Activated CD4-positive, alpha-beta memory T cell treated with anti-CD3 and anti-CD28 coated beads for 36 hours (primary cell): Measurements from ENCODE around the gene PPP1R13B. TPM values are rescaled to one million over a fixed set of nuclear protein-coding genes. Genes with fewer than 3 reads are reported as not detected.

Source experiments
- CTCF ChIA-PET: fragments of 350-600 bp; sonication (Branson Sonifier 250); formaldehyde crosslinking; loops from one replicate; lab custom pipeline; 2021; ENCODE audit warnings: antibody characterized with exemption, inconsistent platforms; lab: Charles Lee
- POLR2A ChIA-PET: fragments of 350-600 bp; sonication (Branson Sonifier 250); formaldehyde crosslinking; loops from one replicate; lab custom pipeline; 2021; ENCODE audit warnings: antibody characterized with exemption; lab: Charles Lee
- DNase-seq: peaks from one replicate; pipeline ENCODE4 v3.0.0-alpha.2; 2020
- H3K27ac Mint-ChIP-seq: one replicate; pipeline ENCODE4 v1.8.0; 2021; ENCODE audit warnings: mixed read lengths
- H3K27me3 Mint-ChIP-seq: one replicate; pipeline ENCODE4 v1.8.0; 2021; ENCODE audit warnings: mixed read lengths
- H3K36me3 Mint-ChIP-seq: one replicate; pipeline ENCODE4 v1.8.0; 2021; ENCODE audit warnings: mixed read lengths
- H3K4me1 Mint-ChIP-seq: one replicate; pipeline ENCODE4 v1.8.0; 2021; ENCODE audit warnings: low read depth, mixed read lengths
- H3K4me3 Mint-ChIP-seq: one replicate; pipeline ENCODE4 v1.8.0; 2021; ENCODE audit warnings: mild to moderate bottlenecking, mixed read lengths
- H3K9me3 Mint-ChIP-seq: one replicate; pipeline ENCODE4 v1.8.0; 2021; ENCODE audit warnings: mixed read lengths
- intact Hi-C: fragments of 100-400 bp; cut with micrococcal nuclease; formaldehyde crosslinking; loops from one replicate; pipeline ENCODE4 v1.15.1; 2023
- total RNA-seq, 2 experiments: library from RNA; stranded (reverse); gene quantifications; one replicate each; pipeline ENCODE4 v1.2.3, GENCODE V29; 2021

The PPP1R13B gene
- total RNA-seq, 2 experiments from 2014 or later: 13.5 to 14.8 TPM

DNA sequence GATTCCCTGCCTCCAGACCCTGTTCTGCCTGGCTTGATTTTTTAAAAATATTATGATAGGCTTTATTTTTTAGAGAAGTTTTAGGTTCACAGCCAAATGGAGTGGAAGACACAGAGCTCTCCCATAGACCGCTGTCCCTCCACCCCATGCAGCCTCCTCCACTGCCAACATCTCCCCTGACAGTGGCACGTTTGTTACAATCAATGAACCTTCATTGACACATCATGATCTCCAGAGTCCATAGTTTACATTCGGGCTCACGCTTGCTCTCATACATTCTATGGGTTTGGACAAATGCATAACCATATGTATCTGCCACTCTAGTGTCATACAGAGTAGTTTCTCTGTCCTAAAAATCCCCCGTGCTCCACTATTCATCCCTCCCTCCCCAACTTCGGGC lies 15.9 kb upstream of the PPP1R13B start:
- intact Hi-C loops: no loop called here
- H3K4me3 Mint-ChIP-seq: no peak overlapping the region
- DNase-seq: no peak
- H3K4me1 Mint-ChIP-seq: no peaks in the 10 kb centered on the region
- H3K36me3 Mint-ChIP-seq: no peaks in the 10 kb centered on the region
- POLR2A ChIA-PET: no interaction called here
- peaks cover 6% of the 10 kb centered on the region for H3K27me3 Mint-ChIP-seq
- CTCF ChIA-PET: no interaction called here
- no peak overlapping the region for H3K27ac Mint-ChIP-seq
- H3K9me3 Mint-ChIP-seq: no peaks in the 10 kb centered on the region

DNA sequence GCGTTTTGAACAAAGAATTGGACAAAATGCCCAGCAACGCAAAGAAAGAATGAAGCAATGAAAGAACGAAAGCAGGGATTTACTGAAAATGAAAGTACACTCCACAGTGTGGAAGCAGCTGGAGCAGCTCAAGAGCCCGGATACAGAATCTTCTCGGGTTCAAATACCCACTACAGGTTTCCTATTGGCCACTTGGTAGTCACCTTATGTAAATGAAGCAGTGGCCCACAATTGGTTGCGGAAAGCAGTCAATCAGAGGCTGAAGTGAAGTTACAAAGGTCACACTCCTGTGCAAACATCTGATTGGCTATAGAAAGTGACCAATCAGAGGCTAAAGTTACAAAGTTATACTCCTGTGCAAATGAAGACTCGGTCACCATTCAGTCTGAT lies 15.0 kb upstream of the PPP1R13B start:
- DNase-seq: no peak
- Mint-ChIP-seq H3K36me3 (no peaks in the 10 kb centered on the region), H3K27me3 (peaks cover 6% of the 10 kb centered on the region), H3K4me3 (no peak overlapping the region), H3K4me1 (no peaks in the 10 kb centered on the region), H3K9me3 (no peaks in the 10 kb centered on the region), H3K27ac (no peak overlapping the region)
- POLR2A ChIA-PET: no interaction called here
- CTCF ChIA-PET: no interaction called here
- intact Hi-C loops: no loop called here

DNA sequence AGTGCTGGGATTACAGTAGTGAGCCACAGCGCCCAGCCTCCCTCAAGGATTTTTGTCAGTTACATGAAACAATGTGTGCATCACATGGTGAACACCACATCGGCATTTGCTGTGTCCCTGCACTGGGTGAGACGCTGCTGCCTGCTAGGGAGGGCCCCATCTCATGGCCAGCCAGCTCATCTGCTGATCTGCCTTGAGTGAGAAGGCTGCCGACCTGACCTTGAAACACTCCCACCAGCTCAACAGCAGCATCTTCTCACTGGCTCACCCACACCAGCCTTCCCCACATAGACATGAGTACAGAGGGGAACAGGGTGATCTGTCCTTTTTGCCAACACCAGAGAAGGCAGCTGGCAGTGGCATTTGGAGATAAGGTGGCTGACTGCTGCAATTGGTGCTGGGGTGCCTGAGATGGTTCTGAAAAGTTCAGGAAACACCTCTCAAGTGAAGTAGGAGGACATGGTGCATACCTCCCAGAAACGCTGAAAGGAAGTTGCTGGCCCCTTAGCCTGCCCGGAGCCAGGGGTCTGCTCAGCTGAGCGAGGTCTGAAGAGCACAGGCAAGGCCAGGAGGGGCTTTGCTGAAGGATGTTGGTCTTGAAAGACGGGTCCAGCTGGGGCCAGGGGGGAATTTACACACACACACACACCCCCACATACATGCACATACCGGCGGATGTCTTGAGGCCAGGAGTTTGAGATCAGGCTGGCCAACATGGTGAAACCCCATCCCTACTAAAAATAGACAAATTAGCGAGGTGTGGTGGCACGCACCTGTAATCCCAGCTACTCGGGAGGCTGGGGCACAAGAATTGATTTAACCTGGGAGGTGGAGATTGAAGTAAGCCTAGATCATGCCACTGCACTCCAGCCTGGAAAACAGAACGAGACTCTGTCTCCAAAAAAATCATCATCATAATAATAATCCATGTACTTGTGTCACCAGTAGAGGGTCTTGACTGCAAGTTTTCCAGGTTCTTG lies 14.3 kb upstream of the PPP1R13B start:
- ChIA-PET POLR2A (interaction anchor here (0.8 kb wide), 1 partner anchor 64 kb away, joined by 3 read pairs; no protein-coding TSS in a partner anchor), CTCF (interaction anchor here (0.6 kb wide), 1 partner anchor 471 kb away, joined by 3 read pairs; no protein-coding TSS in a partner anchor)
- H3K27ac Mint-ChIP-seq: no peak overlapping the region
- H3K9me3 Mint-ChIP-seq: no peaks in the 10 kb centered on the region
- H3K4me3 Mint-ChIP-seq: no peak overlapping the region
- no peaks in the 10 kb centered on the region for H3K36me3 Mint-ChIP-seq
- intact Hi-C loops: no loop called here
- no peak for DNase-seq
- no peaks in the 10 kb centered on the region for H3K4me1 Mint-ChIP-seq
- H3K27me3 Mint-ChIP-seq: peaks cover 6% of the 10 kb centered on the region

DNA sequence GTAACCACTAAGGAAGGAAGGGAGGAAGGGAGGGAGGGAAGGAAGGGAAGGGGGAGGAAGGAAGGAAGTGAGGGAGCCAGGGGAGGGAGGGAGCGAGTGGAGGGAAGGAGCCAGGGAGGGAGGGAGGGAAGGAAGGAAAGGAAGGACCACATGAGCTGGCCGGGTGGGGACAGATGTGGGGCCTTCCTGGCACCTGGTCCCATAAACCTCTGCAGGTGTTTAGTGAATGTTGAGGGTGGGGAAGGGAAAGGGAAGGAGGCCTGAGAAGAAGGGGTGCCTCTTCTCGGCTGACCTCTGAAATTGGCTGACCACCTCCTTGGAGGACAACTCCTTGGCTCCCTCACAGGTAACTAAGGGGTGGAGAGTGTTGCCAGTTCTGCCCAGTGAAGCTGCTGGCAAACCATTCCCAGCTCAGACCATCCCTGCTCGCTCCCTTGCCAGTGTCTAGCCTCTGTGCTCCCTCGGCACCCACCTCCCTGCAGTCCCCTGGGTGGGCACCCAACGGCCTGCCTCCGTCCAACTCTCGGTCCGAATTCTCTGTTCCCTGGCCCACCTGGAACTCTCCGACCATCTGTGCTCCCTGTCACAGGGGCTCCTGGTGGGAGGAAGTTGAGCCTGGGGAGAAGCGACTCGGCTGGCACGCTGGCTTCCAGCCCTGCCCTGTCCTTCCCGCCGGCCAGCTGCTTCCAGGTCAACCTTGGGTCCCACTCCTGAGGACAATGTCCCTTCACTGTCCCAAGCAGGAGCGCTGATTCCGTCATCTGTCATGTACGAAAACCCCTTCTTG lies 12.2 kb upstream of the PPP1R13B start:
- DNase-seq: no peak
- Mint-ChIP-seq H3K9me3 (no peaks in the 10 kb centered on the region), H3K27me3 (peaks cover 6% of the 10 kb centered on the region), H3K4me3 (no peak overlapping the region), H3K4me1 (peaks cover 1% of the 10 kb centered on the region), H3K27ac (no peak overlapping the region), H3K36me3 (no peaks in the 10 kb centered on the region)
- intact Hi-C loops: no loop called here
- ChIA-PET POLR2A (no interaction called here), CTCF (interaction anchor here (0.6 kb wide), 1 partner anchor 62 kb away, joined by 5 read pairs; a partner anchor contains a TSS)

DNA sequence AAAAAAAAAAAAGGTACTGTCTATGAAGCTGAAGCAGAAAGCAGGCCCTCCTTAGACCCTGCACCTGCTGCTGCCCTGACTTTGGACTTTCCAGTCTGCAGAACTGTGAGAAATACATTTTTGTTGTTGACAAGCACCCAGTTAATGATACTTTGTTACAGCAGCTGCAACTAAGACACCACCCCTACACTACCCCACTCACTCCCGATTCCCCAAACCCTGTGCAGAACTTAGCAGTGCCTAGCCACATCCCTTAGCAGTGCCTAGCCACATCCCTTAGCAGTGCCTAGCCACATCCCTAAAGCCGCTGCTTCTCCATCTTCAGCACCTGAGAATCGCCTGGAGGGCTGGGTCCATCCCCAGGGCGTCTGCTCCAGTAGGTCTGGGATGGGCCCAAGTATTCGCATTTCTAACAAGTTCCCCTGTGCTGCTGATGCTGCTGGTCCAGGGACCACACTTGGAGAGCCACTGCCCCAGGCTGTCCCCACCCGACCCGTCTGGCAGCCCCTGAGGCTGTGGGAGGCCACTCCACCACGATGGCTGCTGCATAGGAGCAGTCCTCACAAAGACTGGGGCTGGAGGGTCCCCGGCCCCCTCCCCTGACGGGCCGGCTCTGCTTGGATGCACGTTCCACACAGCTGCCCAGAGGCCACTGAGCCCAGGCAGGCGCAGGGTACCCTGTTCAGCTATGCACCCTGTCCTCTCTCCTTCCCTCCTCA lies 10.8 kb upstream of the PPP1R13B start:
- ChIA-PET CTCF (interaction anchor here (1.2 kb wide), 1 partner anchor 50 kb away, joined by 4 read pairs; no protein-coding TSS in a partner anchor), POLR2A (no interaction called here)
- Mint-ChIP-seq H3K4me3 (no peak overlapping the region), H3K27ac (no peak overlapping the region), H3K4me1 (peaks cover 4% of the 10 kb centered on the region), H3K27me3 (peaks cover 4% of the 10 kb centered on the region), H3K9me3 (no peaks in the 10 kb centered on the region), H3K36me3 (no peaks in the 10 kb centered on the region)
- DNase-seq: no peak
- intact Hi-C loops: no loop called here

DNA sequence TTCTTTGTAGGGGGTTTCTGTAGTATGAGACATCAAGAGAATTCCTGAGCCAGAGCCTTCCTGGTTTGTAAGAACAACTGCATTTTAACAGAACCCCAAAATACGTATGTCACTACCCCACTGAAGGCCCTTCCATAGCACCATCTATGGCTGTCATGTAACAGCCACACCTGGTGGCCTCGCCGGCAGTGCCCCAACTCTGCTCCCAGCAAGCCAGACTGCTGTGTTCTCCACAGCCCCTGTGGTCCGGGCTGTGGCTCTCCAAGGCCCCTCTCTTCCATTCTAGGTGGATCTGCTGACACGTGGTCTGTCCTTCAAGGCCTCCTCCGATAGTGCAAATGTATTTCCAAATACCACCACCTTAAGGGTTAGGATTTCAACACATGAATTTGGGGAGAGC lies 9.9 kb upstream of the PPP1R13B start:
- ChIA-PET CTCF (interaction anchor here (1.2 kb wide), 1 partner anchor 49 kb away, joined by 4 read pairs; no protein-coding TSS in a partner anchor), POLR2A (no interaction called here)
- peaks cover 4% of the 10 kb centered on the region for H3K4me1 Mint-ChIP-seq
- intact Hi-C loops: no loop called here
- no peak overlapping the region for H3K27ac Mint-ChIP-seq
- no peaks in the 10 kb centered on the region for H3K9me3 Mint-ChIP-seq
- peaks cover 3% of the 10 kb centered on the region for H3K27me3 Mint-ChIP-seq
- no peak for DNase-seq
- H3K4me3 Mint-ChIP-seq: no peak overlapping the region
- H3K36me3 Mint-ChIP-seq: no peaks in the 10 kb centered on the region

DNA sequence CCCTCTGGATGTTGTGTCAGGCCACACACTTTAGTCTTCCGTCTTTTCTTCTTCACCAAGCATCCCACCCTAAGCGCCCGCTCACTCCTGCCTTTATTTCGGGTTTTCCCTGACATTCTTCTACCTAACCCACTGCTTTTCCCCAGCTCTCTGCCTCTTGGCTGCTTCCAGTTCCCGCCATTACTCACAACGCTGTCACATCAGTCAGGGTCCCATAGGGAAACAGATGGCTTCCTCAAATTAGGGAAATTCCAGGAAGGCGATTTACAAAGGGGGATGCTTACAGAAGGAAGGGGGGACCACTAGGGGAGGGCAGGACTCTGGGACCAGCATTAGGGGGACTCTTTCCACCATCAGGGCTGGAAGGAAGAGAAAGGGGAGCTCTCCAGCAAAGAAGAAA lies 9.2 kb upstream of the PPP1R13B start:
- H3K36me3 Mint-ChIP-seq: no peaks in the 10 kb centered on the region
- POLR2A ChIA-PET: no interaction called here
- no peak for DNase-seq
- CTCF ChIA-PET: interaction anchor here (1.0 to 1.5 kb wide), 3 partner anchors 9 to 48 kb away, joined by 3 to 5 read pairs (median 3); no protein-coding TSS in a partner anchor
- peaks cover 4% of the 10 kb centered on the region for H3K4me1 Mint-ChIP-seq
- no peak overlapping the region for H3K4me3 Mint-ChIP-seq
- intact Hi-C loops: no loop called here
- H3K27me3 Mint-ChIP-seq: peaks cover 2% of the 10 kb centered on the region
- no peaks in the 10 kb centered on the region for H3K9me3 Mint-ChIP-seq
- no peak overlapping the region for H3K27ac Mint-ChIP-seq

DNA sequence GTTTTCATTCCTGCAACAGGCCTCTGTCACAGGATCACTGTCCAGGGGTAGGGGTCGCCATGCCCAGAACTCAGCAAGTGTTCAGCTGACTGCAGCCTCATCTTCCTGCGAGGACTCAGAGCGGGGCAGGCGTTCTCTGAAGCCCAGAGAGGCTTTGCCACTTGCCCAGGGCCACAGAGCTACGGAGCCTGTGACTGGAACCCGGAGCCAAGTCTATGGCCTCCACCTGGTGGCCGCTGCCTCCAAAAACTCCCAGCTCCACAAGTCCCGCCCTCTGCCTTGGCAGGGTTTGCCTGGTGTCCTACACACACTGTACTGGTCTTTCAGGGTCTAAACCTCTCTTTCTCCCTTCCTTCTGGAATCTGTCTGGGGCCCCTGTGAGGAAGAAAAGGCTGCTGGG lies 8.7 kb upstream of the PPP1R13B start:
- ChIA-PET POLR2A (no interaction called here), CTCF (interaction anchor here (1.0 to 1.5 kb wide), 3 partner anchors 10 to 48 kb away, joined by 3 to 5 read pairs (median 3); no protein-coding TSS in a partner anchor)
- Mint-ChIP-seq H3K4me3 (no peak overlapping the region), H3K9me3 (no peaks in the 10 kb centered on the region), H3K4me1 (peaks cover 4% of the 10 kb centered on the region), H3K27me3 (no peaks in the 10 kb centered on the region), H3K36me3 (no peaks in the 10 kb centered on the region), H3K27ac (no peak overlapping the region)
- intact Hi-C loops: no loop called here
- no peak for DNase-seq

DNA sequence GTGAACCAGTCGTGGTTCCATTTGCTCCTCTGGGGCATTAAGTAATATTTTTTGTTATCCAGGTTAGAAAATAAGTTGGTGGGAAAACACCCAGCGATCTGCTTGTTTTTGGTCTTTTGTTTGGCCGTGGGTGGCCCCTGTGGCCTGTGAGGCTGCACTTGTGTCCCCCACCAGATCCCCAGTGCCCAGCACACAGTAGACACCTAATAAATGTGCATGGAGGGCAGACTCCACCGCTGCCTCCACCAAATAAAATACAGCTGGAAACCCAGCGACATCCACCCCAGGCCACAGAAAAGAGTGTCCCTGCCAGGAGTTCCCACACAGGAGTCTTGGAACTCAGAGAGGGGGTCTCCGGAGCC lies 8.3 kb upstream of the PPP1R13B start:
- no peaks in the 10 kb centered on the region for H3K36me3 Mint-ChIP-seq
- DNase-seq: no peak
- intact Hi-C loops: no loop called here
- H3K27ac Mint-ChIP-seq: no peak overlapping the region
- no peaks in the 10 kb centered on the region for H3K27me3 Mint-ChIP-seq
- CTCF ChIA-PET: interaction anchor here (1.0 to 1.5 kb wide), 3 partner anchors 10 to 47 kb away, joined by 3 to 5 read pairs (median 3); no protein-coding TSS in a partner anchor
- POLR2A ChIA-PET: no interaction called here
- H3K4me3 Mint-ChIP-seq: no peak overlapping the region
- no peaks in the 10 kb centered on the region for H3K9me3 Mint-ChIP-seq
- H3K4me1 Mint-ChIP-seq: peaks cover 4% of the 10 kb centered on the region

DNA sequence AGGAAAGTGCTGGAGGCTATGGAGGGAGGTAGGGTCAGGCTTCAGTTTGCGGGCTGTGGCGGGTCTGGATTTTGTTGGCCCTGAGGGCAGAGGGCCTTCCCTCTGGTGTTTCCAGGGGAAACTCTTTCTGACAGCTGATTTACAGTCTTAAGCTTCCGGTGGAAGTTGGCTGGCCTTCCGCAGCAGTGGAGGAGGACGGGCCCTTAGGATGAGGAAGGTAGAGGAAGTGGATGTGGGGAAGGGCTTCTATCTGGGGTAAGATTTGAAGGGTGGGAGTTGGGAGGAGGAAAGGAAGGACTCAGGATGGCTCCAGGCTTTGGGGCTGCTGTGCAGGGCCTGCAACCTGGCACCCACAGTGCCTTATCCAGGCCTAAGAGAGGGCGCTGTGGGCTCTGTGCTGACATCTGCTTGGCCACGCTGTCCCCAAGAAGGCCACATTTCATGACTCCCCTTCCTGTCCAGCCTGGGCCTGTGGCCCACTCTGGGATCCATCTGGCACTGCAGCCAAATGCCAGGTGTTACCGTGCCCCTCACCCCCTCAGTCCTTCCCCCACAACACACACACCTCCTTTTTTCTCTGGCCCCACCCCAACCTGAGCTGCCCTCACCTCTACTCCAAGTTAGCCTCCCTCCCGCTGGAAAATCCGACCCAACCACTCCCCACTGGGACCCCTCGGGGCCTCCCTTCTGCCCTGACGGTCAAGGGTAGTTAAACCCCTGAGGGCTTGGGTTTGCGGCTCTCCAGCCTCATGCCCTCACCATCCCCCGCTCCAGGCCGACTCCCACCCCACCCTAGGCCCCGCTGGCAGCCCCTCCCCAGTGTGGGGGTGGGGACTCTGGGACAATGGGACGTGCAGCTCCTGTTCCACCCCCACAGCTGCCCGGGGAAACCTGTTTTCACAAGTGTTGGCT lies 7.7 kb upstream of the PPP1R13B start:
- Mint-ChIP-seq H3K36me3 (no peaks in the 10 kb centered on the region), H3K4me3 (no peak overlapping the region), H3K9me3 (no peaks in the 10 kb centered on the region), H3K27ac (no peak overlapping the region), H3K4me1 (peaks cover 4% of the 10 kb centered on the region), H3K27me3 (no peaks in the 10 kb centered on the region)
- no peak for DNase-seq
- intact Hi-C loops: no loop called here
- CTCF ChIA-PET: interaction anchor here (1.0 to 1.5 kb wide), 2 partner anchors 11 to 47 kb away, joined by 3 to 5 read pairs; no protein-coding TSS in a partner anchor
- POLR2A ChIA-PET: no interaction called here
